HUES48 (cell line): ENCODE results near the gene TSFM.

ENCODE experiments used
- H3K27ac ChIP-seq: one replicate; pipeline ENCODE4 v1.7.0; 2013; ENCODE audit warnings: low read depth, low read length, inconsistent platforms
- H3K27me3 ChIP-seq: 2 replicates; pipeline ENCODE4 v1.6.1; 2013; ENCODE audit warnings: mild to moderate bottlenecking, low read length; ENCODE audit not compliant: control insufficient read depth, insufficient read depth
- H3K36me3 ChIP-seq: 2 replicates; pipeline ENCODE4 v1.6.1; 2013; ENCODE audit warnings: low read length; ENCODE audit not compliant: control insufficient read depth, insufficient read depth
- H3K4me1 ChIP-seq: 2 replicates; pipeline ENCODE4 v1.6.1; 2013; ENCODE audit warnings: mild to moderate bottlenecking, low read length; ENCODE audit not compliant: control insufficient read depth, insufficient read depth
- H3K4me3 ChIP-seq: 2 replicates; pipeline ENCODE4 v1.5.1; 2013; ENCODE audit warnings: mild to moderate bottlenecking, low read depth, low read length
- H3K9ac ChIP-seq: 2 replicates; pipeline ENCODE4 v1.6.1; 2013; ENCODE audit warnings: mild to moderate bottlenecking, low read depth, low read length, moderate library complexity
- H3K9me3 ChIP-seq: 2 replicates; pipeline ENCODE4 v1.6.1; 2013; ENCODE audit warnings: low read length; ENCODE audit not compliant: control insufficient read depth, insufficient read depth

Gene TSFM

DNA sequence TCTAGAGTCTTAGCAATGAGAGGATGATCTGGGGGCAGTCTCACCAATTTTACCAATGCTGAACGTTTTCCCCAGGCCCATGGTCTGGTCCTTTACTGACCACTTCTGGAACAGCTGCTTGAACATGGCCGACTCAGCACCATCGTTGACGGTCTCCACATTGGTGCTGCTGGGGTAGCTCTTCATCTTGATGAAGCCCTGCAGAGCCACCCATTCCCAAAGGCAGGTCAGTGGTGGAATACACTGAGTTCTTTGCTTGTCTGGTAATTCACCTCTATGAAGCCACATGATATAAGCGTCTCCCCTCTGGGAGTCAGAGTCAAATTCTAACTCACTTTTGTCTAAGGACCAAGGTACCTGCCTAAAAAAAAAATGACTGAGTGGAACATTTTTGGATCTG, 25.8 kb downstream of the TSFM start:
- H3K4me3 ChIP-seq: no peak overlapping the region
- H3K9ac ChIP-seq: no peak overlapping the region
- H3K36me3 ChIP-seq: 0 out of 2 replicates have a peak, but pooled peaks cover 5% of the 10 kb centered on the region
- H3K4me1 ChIP-seq: peaks cover 3% of the 10 kb centered on the region; the same call in 1 of the 2 replicates
- H3K27me3 ChIP-seq: no peaks in the 10 kb centered on the region
- H3K27ac ChIP-seq: no peak overlapping the region
- H3K9me3 ChIP-seq: no peaks in the 10 kb centered on the region

- H3K27ac ChIP-seq: no peak overlapping the region
- H3K9ac ChIP-seq: no peak overlapping the region
- H3K27me3 ChIP-seq: no peaks in the 10 kb centered on the region
- H3K9me3 ChIP-seq: no peaks in the 10 kb centered on the region
- H3K4me3 ChIP-seq: no peak overlapping the region
- H3K4me1 ChIP-seq: no peaks in the 10 kb centered on the region
- 0 out of 2 replicates have a peak, but pooled peaks cover 5% of the 10 kb centered on the region for H3K36me3 ChIP-seq
These were observed 26.8 kb downstream of the TSFM start for GRCh38 chr12:57809425-57809824.

DNA sequence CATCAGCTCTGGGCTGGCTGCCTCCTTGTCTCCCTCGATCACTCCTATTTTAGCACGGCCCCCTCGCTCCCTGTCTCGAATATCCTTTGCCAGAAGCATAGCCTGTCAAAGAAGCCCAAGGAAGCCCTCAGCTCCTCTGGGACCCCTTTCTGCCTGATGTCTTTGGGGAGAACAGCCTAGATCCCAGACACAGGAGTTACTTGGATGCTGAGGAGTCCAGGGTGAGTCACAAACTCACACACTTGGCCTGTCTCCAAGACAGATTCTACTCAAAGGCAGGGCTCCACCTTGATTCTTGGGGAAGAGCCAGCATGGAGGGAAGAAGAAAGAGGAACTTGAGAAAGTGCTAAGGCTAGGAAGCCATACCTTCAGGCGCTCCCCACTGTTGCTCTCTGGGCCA, 27.9 kb downstream of the TSFM start:
- Histone ChIP-seq H3K27me3 (no peaks in the 10 kb centered on the region), H3K36me3 (0 out of 2 replicates have a peak, but pooled peaks cover 5% of the 10 kb centered on the region), H3K4me3 (no peak overlapping the region), H3K9me3 (no peaks in the 10 kb centered on the region), H3K9ac (no peak overlapping the region), H3K27ac (no peak overlapping the region), H3K4me1 (no peaks in the 10 kb centered on the region)

DNA sequence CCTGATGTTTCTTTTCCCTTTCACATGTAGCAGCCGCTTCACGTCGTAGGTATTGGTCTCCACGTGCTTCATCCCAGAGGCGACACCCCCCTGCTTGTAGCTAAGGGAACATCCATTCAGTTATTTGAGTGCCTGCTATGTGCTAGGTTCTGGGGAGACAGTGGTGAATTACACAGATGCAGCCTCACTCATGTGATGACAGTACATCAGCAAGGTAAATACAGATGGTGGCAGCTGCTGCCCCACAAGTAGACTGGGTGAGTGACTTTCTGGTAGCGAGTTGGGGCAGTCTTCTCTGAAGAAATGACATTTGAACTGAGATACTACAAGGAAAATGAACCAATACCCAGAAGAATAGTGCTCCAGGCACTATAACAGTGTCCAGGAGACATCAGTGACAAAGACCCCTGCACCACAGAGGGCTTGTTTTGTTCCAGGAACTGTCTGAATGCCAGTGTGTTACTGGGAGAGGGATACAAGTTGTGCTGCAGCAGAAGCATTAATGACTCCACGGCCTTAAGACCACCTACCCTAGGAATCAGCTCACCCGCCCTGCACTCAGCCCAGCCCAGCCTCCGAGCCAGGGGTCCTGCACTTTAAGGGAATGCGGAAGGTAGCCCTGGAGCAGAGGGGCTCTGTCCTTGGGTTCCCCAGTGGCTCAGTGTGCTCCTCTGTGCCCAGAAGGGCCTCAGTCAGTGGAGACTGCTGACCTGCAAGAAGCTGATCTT, 28.6 kb downstream of the TSFM start:
- Histone ChIP-seq H3K4me1 (no peaks in the 10 kb centered on the region), H3K9ac (no peak overlapping the region), H3K27ac (no peak overlapping the region), H3K27me3 (no peaks in the 10 kb centered on the region), H3K9me3 (no peaks in the 10 kb centered on the region), H3K36me3 (0 out of 2 replicates have a peak, but pooled peaks cover 5% of the 10 kb centered on the region), H3K4me3 (no peak overlapping the region)

DNA sequence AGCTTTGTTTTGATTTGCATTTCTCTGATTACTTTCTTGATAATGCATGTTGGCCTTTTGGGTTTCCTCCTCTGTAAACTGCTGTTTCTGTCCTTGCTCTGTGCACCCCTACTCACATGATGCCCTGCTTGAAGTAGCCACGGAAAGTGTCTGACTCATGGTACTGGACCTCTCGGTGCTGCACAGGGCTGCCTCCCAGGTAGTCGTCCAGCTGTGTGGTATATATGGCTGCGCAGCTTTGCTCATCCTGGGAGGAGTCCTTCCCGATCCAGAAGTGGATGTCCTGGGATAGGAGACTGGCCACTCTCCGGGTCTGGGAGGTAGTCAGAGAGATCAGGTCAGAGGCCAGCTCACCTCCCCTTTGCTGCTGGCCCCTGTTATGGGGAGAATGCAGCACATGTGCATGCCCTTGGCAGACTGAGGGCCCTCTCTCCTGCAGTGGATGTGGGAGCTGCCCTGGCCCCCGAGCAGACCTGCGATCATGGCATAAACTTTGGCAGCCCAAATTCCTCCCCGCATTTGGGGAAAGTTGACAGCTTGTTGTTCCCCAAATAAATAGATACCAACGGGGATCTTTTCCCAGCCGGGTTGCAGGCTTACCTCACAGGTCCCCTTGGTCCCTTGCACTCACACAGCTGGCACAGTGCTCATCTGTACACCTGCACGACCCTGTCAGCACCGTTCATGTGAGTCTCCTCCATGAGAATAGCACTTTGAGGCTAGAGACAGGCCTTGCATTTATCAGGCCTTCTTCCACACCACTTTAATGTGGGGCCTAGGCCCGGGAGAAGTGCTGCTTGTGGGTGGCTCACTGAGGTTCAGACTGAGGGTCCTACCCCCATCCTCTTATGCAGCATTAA, 30.8 kb downstream of the TSFM start:
- H3K9ac ChIP-seq: no peak overlapping the region
- no peak overlapping the region for H3K27ac ChIP-seq
- H3K36me3 ChIP-seq: 0 out of 2 replicates have a peak, but pooled peaks cover 2% of the 10 kb centered on the region
- H3K4me1 ChIP-seq: no peaks in the 10 kb centered on the region
- no peaks in the 10 kb centered on the region for H3K27me3 ChIP-seq
- H3K9me3 ChIP-seq: no peaks in the 10 kb centered on the region
- no peak overlapping the region for H3K4me3 ChIP-seq

DNA sequence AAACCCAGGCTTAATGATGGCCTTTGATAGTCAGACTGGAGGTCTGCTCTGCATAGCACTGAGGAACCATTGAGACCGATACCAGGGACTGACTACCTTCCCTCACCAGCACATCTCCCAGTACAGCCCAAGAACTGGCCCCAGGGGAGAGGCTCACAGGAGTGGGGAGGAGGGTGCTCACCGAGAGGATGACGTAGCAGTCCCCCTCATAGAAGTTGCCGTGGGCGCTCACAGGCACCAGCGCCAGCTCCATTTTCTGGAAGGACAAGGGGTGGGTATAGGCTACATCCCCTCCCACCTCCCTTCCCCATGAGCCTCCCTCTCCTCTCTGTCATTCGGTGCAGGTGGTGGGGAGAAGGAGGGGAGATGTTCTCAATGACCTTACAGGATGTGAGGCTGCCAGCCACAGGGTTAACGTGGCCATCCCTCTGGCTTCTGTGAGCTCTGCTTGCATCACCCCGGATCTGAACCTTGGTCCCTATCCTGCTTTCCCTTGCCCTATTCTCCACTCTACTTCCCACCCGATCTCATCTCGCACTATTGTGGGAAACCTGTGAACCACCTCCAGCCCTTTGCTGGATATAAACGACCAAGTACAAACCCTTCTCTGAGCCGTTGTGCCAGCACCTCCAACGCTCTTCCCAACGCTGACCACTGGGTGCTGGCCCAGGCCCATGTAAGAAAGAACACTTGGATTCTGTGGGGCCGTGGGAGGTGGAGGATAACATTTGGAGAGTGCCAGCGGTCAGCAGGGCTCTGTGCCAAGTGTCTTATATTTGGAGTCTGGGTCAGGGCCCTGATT, 31.6 kb downstream of the TSFM start:
- no peaks in the 10 kb centered on the region for H3K9me3 ChIP-seq
- no peak overlapping the region for H3K9ac ChIP-seq
- H3K4me1 ChIP-seq: no peaks in the 10 kb centered on the region
- no peak overlapping the region for H3K27ac ChIP-seq
- H3K36me3 ChIP-seq: 0 out of 2 replicates have a peak, but pooled peaks cover 2% of the 10 kb centered on the region
- no peak overlapping the region for H3K4me3 ChIP-seq
- H3K27me3 ChIP-seq: no peaks in the 10 kb centered on the region

- no peaks in the 10 kb centered on the region for H3K27me3 ChIP-seq
- 0 out of 2 replicates have a peak, but pooled peaks cover 4% of the 10 kb centered on the region for H3K36me3 ChIP-seq
- no peaks in the 10 kb centered on the region for H3K4me1 ChIP-seq
- H3K9ac ChIP-seq: no peak overlapping the region
- no peaks in the 10 kb centered on the region for H3K9me3 ChIP-seq
- no peak overlapping the region for H3K4me3 ChIP-seq
- H3K27ac ChIP-seq: no peak overlapping the region
These were observed 32.8 kb downstream of the TSFM start for GRCh38 chr12:57815177-57816000.

GRCh38 chr12:57816001-57816854, 33.6 kb downstream of the TSFM start:
- no peak overlapping the region for H3K27ac ChIP-seq
- H3K4me3 ChIP-seq: no peak overlapping the region
- no peaks in the 10 kb centered on the region for H3K4me1 ChIP-seq
- H3K9me3 ChIP-seq: no peaks in the 10 kb centered on the region
- peaks cover 10% of the 10 kb centered on the region; the same call in 1 of the 2 replicates for H3K36me3 ChIP-seq
- H3K27me3 ChIP-seq: no peaks in the 10 kb centered on the region
- no peak overlapping the region for H3K9ac ChIP-seq

DNA sequence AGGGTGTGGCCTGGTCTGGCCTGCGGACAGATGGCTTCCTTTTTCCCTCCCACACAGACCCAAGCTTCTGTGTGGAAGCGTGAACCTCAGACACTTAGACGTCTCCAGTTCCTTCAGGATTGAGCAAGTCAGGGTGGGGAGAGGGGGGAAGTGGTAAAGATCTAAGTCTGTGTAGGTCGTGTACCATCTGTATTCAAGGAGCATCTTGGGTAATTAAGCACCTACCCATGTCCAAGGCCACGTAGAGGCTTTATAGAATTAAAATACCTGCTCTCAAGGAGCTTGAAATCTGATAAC, 34.2 kb downstream of the TSFM start:
- H3K4me3 ChIP-seq: no peak overlapping the region
- H3K27ac ChIP-seq: no peak overlapping the region
- H3K9ac ChIP-seq: no peak overlapping the region
- H3K36me3 ChIP-seq: peaks cover 15% of the 10 kb centered on the region
- H3K9me3 ChIP-seq: no peaks in the 10 kb centered on the region
- H3K27me3 ChIP-seq: no peaks in the 10 kb centered on the region
- H3K4me1 ChIP-seq: no peaks in the 10 kb centered on the region
